ENCODE data around the gene KCNN3. TPM values are rescaled to one million over a fixed set of nuclear protein-coding genes. Genes with fewer than 3 reads are reported as not detected.

KCNN3 gene
- total RNA-seq, 3 donors from 2014 or later (not counting 1 experiment from before 2014, with no cell fraction given): 0.05 to 0.95 TPM; not detected in 1

DNA sequence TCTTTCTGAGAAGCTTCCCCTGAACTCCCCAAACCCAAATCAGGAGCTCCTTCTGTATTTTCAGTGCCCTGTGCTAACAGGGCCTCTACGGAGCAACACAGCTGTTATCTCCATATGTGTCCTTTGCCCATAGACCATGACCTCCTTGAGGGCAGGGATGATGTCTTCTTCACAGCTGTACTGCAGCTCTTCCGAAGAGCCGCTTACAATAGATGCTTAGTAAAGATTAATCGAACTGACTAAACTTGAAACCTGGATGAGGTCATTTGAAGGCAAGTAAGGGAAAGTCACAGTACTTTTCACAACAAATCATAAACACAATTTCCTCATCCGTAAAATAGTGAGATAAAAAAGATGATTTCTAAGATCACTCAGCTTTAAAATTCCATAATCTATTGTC lies 4.4 kb upstream of the KCNN3 start:
- TF ChIP-seq, protein P1, sequence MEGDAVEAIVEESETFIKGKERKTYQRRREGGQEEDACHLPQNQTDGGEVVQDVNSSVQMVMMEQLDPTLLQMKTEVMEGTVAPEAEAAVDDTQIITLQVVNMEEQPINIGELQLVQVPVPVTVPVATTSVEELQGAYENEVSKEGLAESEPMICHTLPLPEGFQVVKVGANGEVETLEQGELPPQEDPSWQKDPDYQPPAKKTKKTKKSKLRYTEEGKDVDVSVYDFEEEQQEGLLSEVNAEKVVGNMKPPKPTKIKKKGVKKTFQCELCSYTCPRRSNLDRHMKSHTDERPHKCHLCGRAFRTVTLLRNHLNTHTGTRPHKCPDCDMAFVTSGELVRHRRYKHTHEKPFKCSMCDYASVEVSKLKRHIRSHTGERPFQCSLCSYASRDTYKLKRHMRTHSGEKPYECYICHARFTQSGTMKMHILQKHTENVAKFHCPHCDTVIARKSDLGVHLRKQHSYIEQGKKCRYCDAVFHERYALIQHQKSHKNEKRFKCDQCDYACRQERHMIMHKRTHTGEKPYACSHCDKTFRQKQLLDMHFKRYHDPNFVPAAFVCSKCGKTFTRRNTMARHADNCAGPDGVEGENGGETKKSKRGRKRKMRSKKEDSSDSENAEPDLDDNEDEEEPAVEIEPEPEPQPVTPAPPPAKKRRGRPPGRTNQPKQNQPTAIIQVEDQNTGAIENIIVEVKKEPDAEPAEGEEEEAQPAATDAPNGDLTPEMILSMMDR (IDR thresholded peaks at IDR 0.05): no peak
- peaks cover 9% of the 10 kb centered on the region for H3K4me1 ChIP-seq (ENCODE audit: control insufficient read depth, insufficient read depth, low read length)
- Mint-ChIP-seq H3K27me3 (ENCODE audit: low read depth in 2 of 2) (peaks cover 25 to 28% of the 10 kb centered on the region in 2 donors), H3K36me3 (no peaks in the 10 kb centered on the region), H3K4me1 (peaks cover 10 to 11% of the 10 kb centered on the region in 2 donors), H3K9me3 (no peaks in the 10 kb centered on the region), H3K27ac (no peak overlapping the region), H3K4me3 (no peak overlapping the region)
- ATAC-seq: no peak
- peaks cover 13% of the 10 kb centered on the region for H3K27me3 ChIP-seq (ENCODE audit: control insufficient read depth, insufficient read depth, low read length)
- DNase-seq: no peak
- H3K9me3 ChIP-seq (ENCODE audit: control insufficient read depth, insufficient read depth, low read length): no peaks in the 10 kb centered on the region
- WGBS (ENCODE audit: insufficient coverage): 83% methylated on average over 4 of the region's 5 CpGs
- no peak overlapping the region for H3K27ac ChIP-seq (ENCODE audit: low read length)
- intact Hi-C loops (cut with micrococcal nuclease): no loop called here
- no peak overlapping the region for H3K4me3 ChIP-seq (ENCODE audit: low read length)
- H3K36me3 ChIP-seq (ENCODE audit: control insufficient read depth, insufficient read depth, low read length): no peaks in the 10 kb centered on the region

DNA sequence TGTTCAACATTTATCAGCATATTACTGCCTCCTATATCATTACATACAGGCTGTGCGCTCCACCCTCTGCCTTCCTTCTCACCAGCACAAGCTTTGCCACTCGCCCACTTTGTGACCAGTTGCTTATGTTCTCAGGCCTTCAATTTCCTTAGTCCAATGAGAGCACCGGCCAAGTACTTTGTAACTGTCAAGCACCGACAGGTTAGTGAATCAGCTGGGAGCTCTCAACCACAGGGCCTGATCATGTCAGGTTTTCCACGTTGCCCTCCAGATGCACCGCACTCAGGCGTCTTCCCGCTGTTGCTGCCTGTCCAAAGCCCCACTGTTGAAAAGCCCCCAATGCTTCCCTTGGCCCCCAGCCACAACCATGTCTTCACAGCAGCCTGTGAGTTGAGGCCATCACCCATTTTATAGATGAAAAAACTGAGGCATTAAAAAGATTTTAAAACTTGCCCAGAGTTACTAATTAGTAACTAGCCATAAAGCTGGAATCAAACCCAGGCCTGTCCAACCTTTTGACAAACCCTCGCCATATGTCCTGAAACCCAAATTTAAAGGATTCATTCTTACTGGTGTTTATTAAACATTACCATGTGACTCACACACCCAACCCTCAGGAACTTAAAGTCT lies 3.4 kb upstream of the KCNN3 start:
- H3K4me1 Mint-ChIP-seq: peaks cover 10 to 11% of the 10 kb centered on the region in 2 donors
- ATAC-seq (no peak), DNase-seq (no peak)
- no peaks in the 10 kb centered on the region for H3K9me3 Mint-ChIP-seq
- peaks cover 9% of the 10 kb centered on the region for H3K4me1 ChIP-seq (ENCODE audit: control insufficient read depth, insufficient read depth, low read length)
- intact Hi-C loops (cut with micrococcal nuclease): no loop called here
- H3K27ac Mint-ChIP-seq: no peak overlapping the region
- peaks cover 35 to 38% of the 10 kb centered on the region in 2 donors for H3K27me3 Mint-ChIP-seq (ENCODE audit: low read depth in 2 of 2)
- no peak overlapping the region for H3K4me3 ChIP-seq (ENCODE audit: low read length)
- WGBS (ENCODE audit: insufficient coverage): 91% methylated on average over 9 of the region's 9 CpGs
- peaks cover 20% of the 10 kb centered on the region for H3K27me3 ChIP-seq (ENCODE audit: control insufficient read depth, insufficient read depth, low read length)
- TF ChIP-seq, protein P1 (IDR thresholded peaks at IDR 0.05): no peak
- no peaks in the 10 kb centered on the region for H3K36me3 ChIP-seq (ENCODE audit: control insufficient read depth, insufficient read depth, low read length)
- H3K27ac ChIP-seq (ENCODE audit: low read length): no peak overlapping the region
- H3K4me3 Mint-ChIP-seq: no peak overlapping the region
- no peaks in the 10 kb centered on the region for H3K36me3 Mint-ChIP-seq
- H3K9me3 ChIP-seq (ENCODE audit: control insufficient read depth, insufficient read depth, low read length): no peaks in the 10 kb centered on the region

DNA sequence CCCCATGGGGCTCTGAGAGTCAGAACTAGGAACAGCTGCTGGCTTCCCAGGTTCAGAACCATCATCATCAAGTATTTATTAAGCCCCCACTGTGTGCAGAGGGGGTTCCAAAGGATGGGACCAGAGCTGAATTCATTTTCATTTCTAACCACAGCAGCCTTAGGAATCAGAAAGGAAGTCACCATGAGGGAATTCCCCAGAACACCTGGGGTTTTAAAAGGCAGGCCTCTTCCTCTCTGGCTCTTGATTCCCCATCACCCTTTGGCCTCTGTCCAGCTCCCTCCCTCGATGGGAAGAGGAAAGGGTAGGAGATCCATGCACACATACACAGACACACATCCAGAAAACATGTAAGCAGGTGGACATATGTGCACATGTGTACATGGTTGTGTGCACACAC lies 1.3 kb upstream of the KCNN3 start:
- TF ChIP-seq, protein P1 (IDR thresholded peaks at IDR 0.05): no peak
- intact Hi-C loops (cut with micrococcal nuclease): no loop called here
- H3K4me1 ChIP-seq (ENCODE audit: control insufficient read depth, insufficient read depth, low read length): peaks cover 9% of the 10 kb centered on the region
- no peaks in the 10 kb centered on the region for H3K36me3 ChIP-seq (ENCODE audit: control insufficient read depth, insufficient read depth, low read length)
- Mint-ChIP-seq H3K4me3 (no peak overlapping the region), H3K9me3 (no peaks in the 10 kb centered on the region), H3K27me3 (ENCODE audit: low read depth in 2 of 2) (peaks cover 43 to 54% of the 10 kb centered on the region in 2 donors), H3K36me3 (no peaks in the 10 kb centered on the region), H3K27ac (no peak overlapping the region), H3K4me1 (peaks cover 10 to 11% of the 10 kb centered on the region in 2 donors)
- no peak overlapping the region for H3K4me3 ChIP-seq (ENCODE audit: low read length)
- DNase-seq: no peak
- WGBS (ENCODE audit: insufficient coverage): no CpG with 5 or more reads among the region's 1 CpG
- no peaks in the 10 kb centered on the region for H3K9me3 ChIP-seq (ENCODE audit: control insufficient read depth, insufficient read depth, low read length)
- no peak for ATAC-seq
- peaks cover 20% of the 10 kb centered on the region for H3K27me3 ChIP-seq (ENCODE audit: control insufficient read depth, insufficient read depth, low read length)
- no peak overlapping the region for H3K27ac ChIP-seq (ENCODE audit: low read length)

DNA sequence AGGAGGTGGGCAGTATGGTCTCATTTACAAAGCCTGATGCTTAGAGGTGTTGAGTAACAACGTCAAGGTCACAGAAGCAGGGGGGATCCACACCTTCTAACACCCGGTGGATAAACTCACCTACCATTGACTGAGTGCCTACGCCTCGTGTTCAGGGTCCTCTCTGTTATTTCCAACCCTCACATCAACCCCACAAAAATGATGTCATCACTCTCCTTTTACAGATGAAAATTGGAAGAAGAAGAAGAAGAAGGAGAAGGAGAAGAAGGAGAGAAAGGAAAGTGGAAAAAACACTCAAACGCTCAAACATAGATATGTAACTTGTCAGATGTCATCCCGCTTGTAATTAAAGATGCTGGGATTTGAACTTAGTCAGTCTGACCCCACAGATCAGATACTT lies 653 bp upstream of the KCNN3 start:
- ATAC-seq (no peak), DNase-seq (no peak)
- Histone ChIP-seq H3K9me3 (ENCODE audit: control insufficient read depth, insufficient read depth, low read length) (no peaks in the 10 kb centered on the region), H3K27me3 (ENCODE audit: control insufficient read depth, insufficient read depth, low read length) (peaks cover 20% of the 10 kb centered on the region), H3K4me3 (ENCODE audit: low read length) (no peak overlapping the region), H3K27ac (ENCODE audit: low read length) (no peak overlapping the region), H3K36me3 (ENCODE audit: control insufficient read depth, insufficient read depth, low read length) (no peaks in the 10 kb centered on the region), H3K4me1 (ENCODE audit: control insufficient read depth, insufficient read depth, low read length) (peaks cover 9% of the 10 kb centered on the region)
- intact Hi-C loops (cut with micrococcal nuclease): no loop called here
- Mint-ChIP-seq H3K36me3 (no peaks in the 10 kb centered on the region), H3K27me3 (ENCODE audit: low read depth in 2 of 2) (peaks cover 49 to 56% of the 10 kb centered on the region in 2 donors), H3K9me3 (no peaks in the 10 kb centered on the region), H3K27ac (no peak overlapping the region), H3K4me1 (peaks cover 10 to 11% of the 10 kb centered on the region in 2 donors), H3K4me3 (no peak overlapping the region)
- 93% methylated on average over 4 of the region's 6 CpGs for WGBS (ENCODE audit: insufficient coverage)
- TF ChIP-seq, protein P1 (IDR thresholded peaks at IDR 0.05): no peak
